Stimulated activated CD8-positive, alpha-beta memory T cell treated with anti-CD3 and anti-CD28 coated beads, Interleukin-4, amount 100 ng/mL, for 1 hour (primary cell): ENCODE measurements around the gene NWD2.

ENCODE experiments used
- DNase-seq, 2 donors: peaks; one replicate each; pipeline ENCODE4 v3.0.0-alpha.2; 2020; ENCODE audit warnings: low read depth in 2 of 2, low spot score in 1 of 2

The NWD2 gene

DNA sequence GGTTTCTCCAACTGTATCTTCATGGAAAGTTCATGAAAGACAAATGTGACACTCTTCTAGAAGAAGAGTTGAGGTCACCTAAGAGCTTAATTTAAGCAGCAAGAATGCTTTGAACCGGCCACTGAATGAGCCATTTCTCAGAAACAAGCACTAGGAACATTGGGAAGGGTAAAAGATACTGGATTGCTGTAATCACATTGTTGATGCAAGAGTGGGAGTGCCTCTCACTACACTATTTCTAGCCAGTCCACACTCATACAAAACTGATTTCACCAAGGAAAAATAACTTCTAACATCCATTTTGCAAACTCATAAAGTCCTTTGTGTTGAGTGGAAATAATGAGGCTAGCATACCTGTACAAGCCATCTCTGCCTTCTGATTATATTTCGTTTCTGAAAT lies 221.3 kb downstream of the NWD2 start:
- no peak for DNase-seq

DNA sequence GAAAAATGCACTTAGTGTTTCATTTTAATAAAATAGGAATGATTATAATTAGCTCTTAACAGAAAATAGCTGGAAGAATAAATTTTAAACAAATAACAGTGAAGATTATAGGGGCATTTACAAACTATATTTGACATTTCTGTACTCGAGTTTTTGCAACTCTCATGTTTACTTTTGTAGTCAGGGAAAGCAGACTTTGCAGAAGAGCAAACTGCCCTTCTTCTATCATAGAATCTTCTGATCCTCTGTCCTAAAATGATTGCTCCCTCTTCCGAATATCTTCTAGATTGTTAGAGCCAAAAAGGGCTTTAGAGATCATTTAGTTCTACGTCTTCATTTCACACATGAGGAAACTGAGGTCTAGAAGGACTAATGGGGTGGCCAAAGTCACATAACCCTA lies 222.7 kb downstream of the NWD2 start:
- DNase-seq, result no peak

DNA sequence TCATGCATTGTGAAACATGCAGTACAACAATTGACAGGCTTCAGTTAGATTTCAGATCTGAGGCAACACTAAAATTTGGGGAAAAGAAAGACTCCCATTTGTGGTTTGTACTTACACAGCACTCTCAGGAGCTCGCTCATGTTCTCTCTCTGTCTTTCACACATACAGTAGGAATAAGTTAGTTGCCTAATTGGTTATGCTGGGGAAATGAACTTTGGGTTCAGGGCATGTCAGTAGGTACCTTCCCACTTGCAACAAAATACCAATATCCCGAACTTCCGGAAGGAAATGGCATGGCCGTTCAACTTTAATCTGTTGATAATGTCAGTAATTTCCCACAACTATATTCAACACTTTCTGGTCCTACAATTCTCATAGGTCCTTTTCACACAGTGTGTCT lies 223.3 kb downstream of the NWD2 start:
- no peak for DNase-seq

DNA sequence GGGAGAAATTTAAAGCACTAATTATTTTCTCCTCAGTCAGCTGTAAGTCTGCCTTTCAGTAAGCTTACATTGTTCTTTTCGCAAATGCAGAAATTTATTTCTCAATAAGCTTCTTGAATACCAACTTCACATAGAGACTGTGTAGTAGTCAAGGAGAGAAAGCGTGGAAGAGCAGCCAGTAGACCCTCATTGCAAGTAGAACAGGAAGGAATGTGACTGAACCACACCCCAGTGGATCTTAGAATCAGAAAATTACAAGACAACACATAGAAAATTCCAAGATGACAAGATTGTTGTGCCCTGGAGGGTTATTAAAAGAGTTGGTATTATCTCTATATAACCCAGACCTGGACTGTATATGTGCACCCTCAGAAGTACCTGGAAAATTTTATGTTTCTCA lies 224.7 kb downstream of the NWD2 start:
- no peak for DNase-seq

DNA sequence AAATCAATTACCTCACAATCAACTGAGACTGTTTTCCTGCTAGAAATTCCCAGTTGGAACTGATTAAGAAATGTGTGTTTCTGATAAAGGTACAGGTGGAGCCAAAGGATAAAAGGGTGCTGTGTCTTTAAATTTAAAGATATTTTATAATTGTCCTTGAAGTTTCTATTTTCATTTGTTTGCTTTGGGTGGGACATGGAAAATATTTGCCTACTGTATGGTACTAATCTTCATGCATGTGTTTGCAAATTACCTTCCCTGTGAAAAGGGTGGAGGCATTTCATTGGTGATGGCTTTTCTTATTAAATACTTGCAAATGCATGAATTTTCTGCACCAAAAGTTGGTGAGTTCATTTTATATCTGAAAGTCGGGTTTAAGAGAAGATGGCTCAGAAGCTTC lies 225.7 kb downstream of the NWD2 start:
- DNase-seq, result no peak

DNA sequence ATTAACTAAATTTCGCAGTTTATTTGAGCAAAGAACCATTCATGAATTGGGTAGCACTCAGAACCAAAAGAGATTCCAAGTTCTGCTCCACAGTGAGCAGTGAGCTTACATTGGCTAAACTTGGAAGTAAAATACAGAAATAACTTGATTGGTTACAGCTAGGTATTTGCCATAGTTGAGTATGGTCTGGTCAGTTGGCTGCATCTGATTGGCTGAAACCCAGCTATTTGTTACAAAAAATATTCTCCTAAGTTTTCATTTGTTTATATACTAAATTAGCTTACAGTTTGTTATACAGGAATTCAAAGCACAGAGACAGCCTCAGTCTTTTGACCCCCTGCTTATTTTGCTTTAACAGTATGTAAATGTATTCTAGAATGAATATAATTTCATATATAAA lies 226.6 kb downstream of the NWD2 start:
- no peak for DNase-seq

DNA sequence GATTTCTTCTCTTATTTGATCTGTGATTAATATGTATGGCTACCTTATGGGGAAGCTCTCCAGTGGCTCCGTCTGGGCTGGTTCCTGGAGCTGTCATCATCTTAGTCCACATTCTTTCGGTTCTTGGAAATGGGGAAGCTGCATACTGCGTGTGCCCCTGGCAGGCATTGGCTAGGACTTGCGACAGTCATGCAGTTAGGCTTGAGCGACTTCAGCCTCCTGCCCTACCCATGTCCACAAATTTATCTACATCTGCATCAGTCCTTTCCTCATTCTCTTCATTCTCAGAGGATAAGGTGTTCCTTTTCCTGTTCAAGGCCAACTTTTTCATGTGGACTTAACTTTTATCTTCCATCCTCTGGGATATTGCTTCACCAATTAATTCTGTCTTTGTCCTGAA lies 227.4 kb downstream of the NWD2 start:
- DNase-seq, result no peak

DNA sequence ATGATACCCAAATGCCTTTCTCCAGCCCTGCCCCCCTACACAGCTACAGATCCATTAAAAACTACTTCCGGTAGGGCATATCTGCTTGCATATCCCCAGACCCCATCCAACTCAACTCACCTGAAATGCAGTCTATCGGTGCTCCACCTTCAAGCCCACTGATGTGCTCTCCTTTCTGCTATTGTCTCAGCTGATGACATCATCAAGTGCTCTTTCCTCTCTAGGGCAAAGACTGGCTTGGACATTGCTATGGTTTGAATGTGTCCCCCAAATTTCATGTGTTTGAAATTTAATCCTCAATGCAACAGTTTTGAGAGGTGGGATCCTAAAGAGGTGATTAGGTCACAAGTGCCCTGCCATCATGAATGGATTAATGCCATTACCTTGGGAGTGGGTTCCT lies 229.3 kb downstream of the NWD2 start:
- no peak for DNase-seq

DNA sequence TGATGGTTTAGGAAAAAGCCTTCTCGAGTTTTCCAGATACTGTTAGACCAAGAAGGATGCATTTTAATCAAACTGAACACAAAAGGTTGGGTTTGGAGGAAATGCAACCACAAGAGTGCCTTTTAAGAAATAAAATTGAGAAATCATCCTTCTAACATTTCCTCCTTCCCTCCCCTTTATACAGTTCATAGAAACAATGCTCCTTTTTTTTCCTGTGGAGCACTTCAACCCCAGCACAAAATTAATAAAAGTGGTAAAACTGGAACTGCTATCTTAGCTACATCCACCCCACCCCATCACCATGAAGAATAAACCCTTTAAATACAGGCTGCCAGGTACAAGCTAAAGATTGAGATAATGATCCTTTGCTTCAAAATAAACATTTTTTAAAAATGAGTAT lies 230.5 kb downstream of the NWD2 start:
- no peak for DNase-seq

DNA sequence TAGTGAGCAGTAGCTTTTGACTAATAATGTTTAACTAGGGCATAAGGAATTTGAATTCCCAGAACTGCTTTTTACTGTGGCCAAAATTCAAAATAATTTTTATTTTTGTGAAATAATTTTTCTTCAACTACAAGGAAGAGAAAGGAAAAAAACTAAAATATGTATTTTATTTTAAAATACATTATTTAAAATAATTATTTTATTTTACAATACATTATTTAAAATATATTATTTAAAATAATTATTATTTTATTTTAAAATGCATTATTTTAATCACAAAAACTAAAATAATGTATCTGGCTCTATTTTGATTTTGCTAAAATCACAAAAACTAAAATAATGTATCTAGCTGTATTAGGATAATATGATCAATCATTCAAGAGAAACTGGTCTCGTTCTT lies 231.2 kb downstream of the NWD2 start:
- DNase-seq, result no peak

DNA sequence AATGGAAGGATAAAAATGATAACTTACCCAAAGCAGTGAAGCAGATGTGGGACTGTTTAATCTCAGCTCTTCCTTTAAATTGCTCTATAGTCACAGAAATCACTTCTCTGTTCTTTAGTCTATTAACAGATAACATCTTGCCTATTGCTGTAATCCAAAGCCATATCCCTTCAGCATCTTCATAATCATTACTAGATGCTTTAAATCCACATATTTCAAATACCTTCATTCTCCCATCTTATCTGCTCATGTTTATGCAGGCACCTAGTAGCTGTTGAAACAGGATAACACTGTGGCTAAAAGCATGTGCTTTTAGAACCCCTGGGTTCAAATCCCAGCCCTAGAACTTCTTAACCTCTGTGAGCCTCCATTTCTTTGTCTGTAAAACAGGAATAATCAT lies 231.7 kb downstream of the NWD2 start:
- no peak for DNase-seq

DNA sequence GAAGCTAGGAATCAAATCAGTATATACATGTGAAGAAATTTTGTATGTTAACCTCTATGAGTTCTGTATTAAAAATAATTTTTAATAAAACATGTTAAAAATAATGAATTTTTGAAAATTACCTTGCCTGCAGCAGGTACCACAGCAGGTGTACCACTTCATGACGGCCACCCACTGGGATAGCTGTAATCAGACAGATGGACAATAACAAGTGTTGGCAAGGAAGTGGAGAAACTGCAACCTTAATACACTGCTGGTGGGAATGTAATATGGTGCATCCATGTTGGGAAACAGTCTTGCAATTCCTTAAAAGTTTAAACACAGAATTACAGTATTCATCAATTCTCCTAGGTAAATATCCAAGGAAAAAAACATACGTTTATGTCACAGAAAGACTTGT lies 232.1 kb downstream of the NWD2 start:
- DNase-seq, result no peak

DNA sequence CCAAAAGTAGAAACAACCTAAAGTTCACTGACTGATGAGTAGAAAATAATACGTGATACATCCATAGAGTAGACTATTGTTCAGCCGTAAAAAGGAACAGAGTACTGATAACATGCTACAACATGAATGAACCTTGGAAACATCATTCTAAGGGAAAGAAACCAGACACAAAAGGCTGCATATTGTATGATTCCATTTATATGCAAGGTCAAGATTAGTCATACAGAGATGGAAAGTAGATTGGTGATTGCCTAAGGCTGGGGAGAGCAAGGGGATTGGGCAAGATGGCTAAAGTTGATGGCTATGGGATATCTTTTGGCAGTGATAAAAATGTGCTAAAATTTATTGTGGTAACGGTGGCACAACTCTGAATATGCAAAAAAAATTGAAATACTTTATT lies 232.6 kb downstream of the NWD2 start:
- no peak for DNase-seq

DNA sequence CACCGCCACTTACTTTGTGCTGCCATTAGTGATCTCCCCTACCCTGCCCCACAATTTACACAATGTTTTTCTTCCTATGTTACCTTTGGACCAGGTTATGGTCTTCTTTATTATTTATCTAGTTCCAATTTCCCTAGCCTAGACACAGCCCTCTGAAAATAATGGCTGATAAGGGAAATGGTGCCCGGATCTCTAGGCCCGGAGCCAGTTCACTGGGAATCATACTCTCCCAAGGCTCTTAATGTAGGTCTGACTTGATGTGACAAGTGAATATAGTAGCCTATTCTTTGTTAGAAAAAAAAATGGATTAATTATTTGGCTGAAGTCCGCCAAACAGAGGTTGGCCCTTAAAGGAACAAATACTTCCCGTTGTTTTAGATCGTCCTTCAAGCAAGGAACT lies 233.6 kb downstream of the NWD2 start:
- DNase-seq, result no peak

DNA sequence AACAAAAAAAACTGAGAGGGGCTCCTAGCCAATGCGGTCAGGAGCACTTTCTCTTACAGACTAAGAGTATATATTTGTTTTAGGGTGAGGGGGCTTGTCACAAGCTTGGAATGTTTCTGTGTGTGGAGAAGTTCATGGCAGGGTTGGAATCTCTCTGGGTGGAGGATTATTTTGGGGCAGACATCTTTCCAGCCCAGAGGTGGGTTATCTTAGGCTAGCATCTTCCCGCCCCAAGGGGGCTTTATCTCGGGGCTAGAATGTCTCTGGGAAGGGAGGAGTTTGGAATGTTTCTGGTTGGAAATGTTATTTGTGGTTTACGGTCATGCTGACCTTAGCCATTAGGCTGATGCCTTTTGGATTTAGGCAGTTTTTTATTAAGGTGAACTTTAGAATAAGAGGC lies 236.0 kb downstream of the NWD2 start:
- DNase-seq, result no peak

DNA sequence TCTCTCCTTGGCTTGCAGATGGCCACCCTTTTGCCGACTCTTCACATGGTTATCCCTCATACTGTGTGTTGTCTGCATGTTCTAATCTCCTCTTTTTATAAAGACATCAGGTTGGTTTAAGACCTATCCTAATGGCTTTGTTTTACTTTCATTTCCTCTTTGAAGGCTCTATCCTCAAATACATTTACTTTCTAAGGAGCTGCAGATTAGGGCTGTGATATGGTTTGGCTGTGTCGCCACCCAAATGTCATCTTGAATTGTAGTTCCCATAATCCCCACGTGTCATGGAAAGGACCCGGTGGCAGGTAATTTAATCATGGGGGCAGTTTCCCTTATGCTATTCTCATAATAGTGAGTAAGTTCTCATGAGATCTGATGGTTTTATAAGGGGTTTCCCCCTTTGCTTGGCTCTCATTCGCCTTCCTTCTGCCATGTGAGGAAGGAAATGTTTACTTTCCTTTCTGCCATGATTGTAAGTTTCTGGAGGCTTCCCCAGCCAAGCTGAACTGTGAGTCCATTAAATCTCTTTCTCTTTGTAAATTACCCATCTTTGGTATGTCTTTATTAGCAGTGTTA lies 237.1 kb downstream of the NWD2 start:
- no peak for DNase-seq

DNA sequence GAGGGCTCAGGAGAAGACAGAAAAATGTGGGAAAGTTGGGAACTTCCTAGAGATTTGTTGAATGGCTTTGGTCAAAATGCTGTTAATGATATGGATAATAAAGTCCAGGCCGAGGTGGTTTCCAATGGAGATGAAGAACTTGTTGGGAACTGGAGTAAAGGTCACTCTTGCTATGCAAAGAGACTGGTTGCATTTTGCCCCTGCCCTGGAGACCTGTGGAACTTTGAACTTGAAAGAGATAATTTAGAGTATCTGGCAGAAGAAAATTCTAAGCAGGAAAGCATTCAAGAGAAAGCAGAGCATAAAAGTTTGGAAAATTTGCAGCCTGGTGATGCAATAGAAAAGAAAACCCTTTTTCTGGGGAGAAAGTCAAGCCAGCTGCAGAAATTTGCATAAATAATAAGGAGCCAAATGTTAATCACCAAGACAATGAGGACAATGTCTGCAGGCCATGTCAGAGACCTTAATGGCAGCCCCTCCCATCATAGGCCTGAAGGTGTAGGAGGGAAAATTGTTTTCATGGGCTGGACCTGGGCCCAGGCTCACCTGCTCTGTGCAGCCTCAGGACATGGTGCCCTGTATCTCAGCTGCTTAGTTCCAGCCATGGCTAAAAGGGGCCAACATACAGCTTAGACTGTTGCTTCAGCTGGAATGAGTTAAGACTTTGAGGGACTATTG lies 237.8 kb downstream of the NWD2 start:
- no peak for DNase-seq

DNA sequence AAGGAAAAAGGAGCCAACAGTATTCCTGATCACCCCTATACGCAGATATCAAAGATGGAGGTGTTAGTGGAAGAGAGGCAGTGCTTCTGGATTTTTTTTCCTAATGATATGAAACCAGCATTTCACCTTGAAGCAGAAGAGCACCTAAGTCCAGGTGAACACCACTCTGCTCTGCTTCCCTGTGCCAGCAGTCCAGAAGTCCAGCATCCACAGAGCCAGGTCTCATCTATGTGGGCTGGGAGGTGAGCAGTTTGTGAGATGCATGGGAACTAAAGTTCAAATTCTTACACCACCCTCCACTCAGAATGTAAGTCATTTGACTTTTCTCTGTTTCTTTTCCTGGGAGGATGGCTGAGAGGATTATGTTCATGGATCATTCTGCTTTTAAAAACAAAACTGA lies 239.1 kb downstream of the NWD2 start:
- no peak for DNase-seq

DNA sequence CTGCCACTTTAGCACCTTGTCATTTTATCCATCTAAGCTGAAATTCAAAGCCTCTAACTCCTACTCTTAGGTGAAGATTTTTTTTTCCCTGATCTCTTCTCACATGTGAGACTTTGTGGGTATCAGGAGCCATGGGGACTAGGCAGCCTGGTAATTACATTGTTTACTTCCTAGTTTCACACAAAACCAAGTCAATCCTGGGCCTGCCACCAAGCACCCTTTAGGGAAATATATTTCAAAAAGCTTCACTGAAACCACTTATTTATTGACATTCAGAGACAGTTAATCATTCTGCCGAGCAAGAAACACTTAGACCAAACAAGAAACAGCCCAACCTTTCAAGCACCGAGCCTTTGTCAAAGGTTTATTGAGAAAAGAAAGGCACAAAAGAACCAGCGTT lies 241.6 kb downstream of the NWD2 start:
- no peak for DNase-seq

DNA sequence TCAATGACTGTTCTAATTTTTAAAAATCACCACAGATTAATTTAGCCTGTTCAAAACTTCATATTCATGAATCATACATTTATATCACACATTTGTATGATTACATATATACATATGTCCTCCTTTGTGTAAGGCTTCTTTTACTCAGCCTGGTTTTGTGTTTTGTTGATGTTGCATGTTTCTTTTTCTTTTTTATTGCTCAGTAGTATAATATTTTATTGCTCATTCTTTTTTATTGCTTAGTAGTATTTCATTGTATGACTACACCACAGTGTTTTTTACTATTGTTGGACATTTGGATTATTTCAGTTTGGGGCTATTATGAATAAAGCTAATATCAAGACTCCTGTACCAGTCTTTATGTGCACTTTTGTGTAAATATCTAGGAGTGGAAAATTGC lies 243.1 kb downstream of the NWD2 start:
- DNase-seq, result no peak

DNA sequence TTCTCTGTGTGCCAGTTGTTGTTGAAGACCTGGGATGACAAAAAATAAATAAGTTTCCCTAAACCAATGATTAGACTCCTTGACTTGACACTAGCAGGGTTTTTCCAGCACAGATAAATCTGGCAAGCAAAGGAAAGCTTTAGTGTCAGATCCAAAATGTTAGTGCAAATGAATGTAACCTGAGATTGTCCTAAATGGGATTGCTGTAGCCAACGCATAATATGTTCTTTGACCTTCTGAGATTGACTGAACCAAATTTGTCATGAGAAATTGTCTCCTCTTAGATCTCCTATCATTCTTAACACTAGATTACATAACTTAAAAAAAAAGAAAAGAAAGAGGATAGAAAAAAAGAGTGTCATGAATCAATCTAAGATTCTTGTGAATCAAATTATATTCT lies 245.2 kb downstream of the NWD2 start:
- DNase-seq, result no peak

DNA sequence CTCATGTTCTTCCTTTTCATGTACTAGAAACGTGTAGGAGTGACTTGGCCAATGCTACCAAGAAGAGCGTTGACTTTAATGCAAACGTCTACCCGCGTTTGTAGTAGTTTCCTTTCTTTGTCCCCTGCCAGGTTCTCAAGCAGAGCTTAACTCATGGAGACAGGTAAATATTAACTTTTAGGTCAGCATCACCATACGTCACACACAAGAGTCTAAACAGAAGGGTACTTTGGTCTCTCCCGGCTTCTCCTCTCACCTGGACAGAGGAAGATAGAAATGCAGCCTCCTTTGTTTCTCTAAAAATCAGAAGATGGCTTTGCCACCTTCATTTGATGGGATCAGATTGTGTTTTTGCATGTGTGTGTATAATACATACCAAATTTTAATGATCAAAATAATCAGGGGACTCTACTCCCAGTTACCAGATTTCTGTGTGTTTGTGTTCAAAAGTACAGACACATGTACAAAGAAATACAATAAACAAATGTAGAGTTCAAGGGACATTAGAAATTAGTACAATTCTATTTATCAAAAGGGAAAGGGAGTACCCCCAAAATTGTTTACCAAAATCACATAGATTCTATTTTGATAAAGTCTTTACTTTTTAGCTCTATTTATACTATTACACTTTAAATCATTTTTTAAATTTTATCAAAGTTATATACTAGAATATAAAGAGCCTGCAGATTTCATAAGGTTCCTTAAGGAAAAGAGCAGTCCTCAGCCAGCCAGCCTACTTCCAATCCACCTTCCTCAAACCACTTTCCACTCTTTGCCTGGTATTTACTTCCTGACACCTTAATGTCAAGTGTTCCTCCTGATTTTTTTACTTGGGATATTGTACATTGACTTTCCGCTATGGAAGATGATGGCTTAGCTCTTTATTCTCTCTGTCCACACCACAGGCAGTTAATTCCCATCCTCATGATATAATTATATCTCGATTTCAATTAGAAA lies 246.1 kb downstream of the NWD2 start:
- DNase-seq, result no peak
